HepG2 (cell line): ENCODE data around the gene PTAFR. TPM values are rescaled to one million over a fixed set of nuclear protein-coding genes. Genes with fewer than 3 reads are reported as not detected.

ENCODE experiments used
- ATAC-seq: fragments of 200-7000 bp; cut with Tn5 transposase; 3 replicates; pipeline ENCODE4 v1.9.1; 2020; ENCODE audit warnings: mild to moderate bottlenecking, moderate library complexity
- BruUV-seq: library from RNA; stranded (reverse); fragments of 400-500 nt; replicated peaks from 2 replicates; lab custom pipeline; 2021; lab: Mats Ljungman, UMichigan
- CTCF ChIA-PET: fragments of 300-600 bp; formaldehyde crosslinking; extraction: SDS; loops from one replicate; lab custom pipeline; 2021; ENCODE audit warnings: low total read pairs, inconsistent platforms, low intra/inter-chr PET ratio; lab: Yijun Ruan, JAX
- POLR2A ChIA-PET: fragments of 350-600 bp; sonication (Branson Sonifier 250); formaldehyde crosslinking; loops from one replicate; lab custom pipeline; 2020; ENCODE audit warnings: antibody characterized with exemption, inconsistent platforms; lab: Yijun Ruan, JAX
- DNase-seq: peaks from one replicate; pipeline ENCODE4 v3.0.0-alpha.2; 2015; ENCODE audit warnings: low spot score
- FAIRE-seq: peaks from 3 replicates; lab custom pipeline; 2011; peaks lifted over from hg19 to GRCh38; lab: Jason Lieb, UNC
- H2AFZ ChIP-seq: one replicate; pipeline ENCODE4 v1.6.1; 2011; ENCODE audit warnings: low read length, inconsistent platforms
- H3K27ac ChIP-seq: fragments of 300-600 bp; 3 replicates; pipeline ENCODE4 v1.8.0; 2011; ENCODE audit warnings: mixed run types, mild to moderate bottlenecking, mixed read lengths, low read length, inconsistent platforms; ENCODE audit not compliant: insufficient read depth; ENCODE audit errors: extremely low read length
- H3K27me3 ChIP-seq, 2 experiments: fragments of 200-600 bp in 1 of 2; 2 replicates in 1 of 2; 3 replicates in 1 of 2; pipeline versions ENCODE4 v1.6.0 to v1.8.0; 2011; ENCODE audit warnings: low read length in 2 of 2, mild to moderate bottlenecking in 2 of 2, moderate library complexity in 2 of 2, inconsistent platforms in 1 of 2; ENCODE audit not compliant: insufficient read depth in 2 of 2, control insufficient read depth in 1 of 2
- H3K36me3 ChIP-seq, 2 experiments: fragments of 200-600 bp in 1 of 2; replicated peaks in 1 of 2; 2 replicates in 1 of 2; 3 replicates in 1 of 2; pipeline versions ENCODE4 v1.5.1 to v1.8.0; 2011; ENCODE audit warnings: low read length in 2 of 2, inconsistent platforms in 1 of 2; ENCODE audit not compliant: insufficient read depth in 2 of 2, control insufficient read depth in 1 of 2
- H3K4me1 ChIP-seq: 2 replicates; pipeline ENCODE4 v1.5.1; 2012; ENCODE audit warnings: low read length, inconsistent platforms; ENCODE audit not compliant: insufficient read depth
- H3K4me2 ChIP-seq: 2 replicates; pipeline ENCODE4 v1.6.0; 2011; ENCODE audit warnings: low read depth, low read length, inconsistent platforms
- H3K4me3 ChIP-seq, 3 experiments: fragments of 200-600 bp in 1 of 3; sonication (generic), shearing (Covaris generic) in 1 of 3; replicated peaks in 1 of 3; 2 replicates each; pipeline ENCODE4 v1.5.1; 2011 to 2016; ENCODE audit warnings: low read length in 3 of 3, inconsistent platforms in 2 of 3, low read depth in 2 of 3, mild to moderate bottlenecking in 2 of 3, control low read depth in 1 of 3, mixed read lengths in 1 of 3; ENCODE audit not compliant: insufficient read depth in 1 of 3
- H3K79me2 ChIP-seq: one replicate; pipeline ENCODE4 v1.6.1; 2011; ENCODE audit warnings: low read length, inconsistent platforms; ENCODE audit not compliant: insufficient read depth
- H3K9ac ChIP-seq: 2 replicates; pipeline ENCODE4 v1.6.0; 2011; ENCODE audit warnings: mild to moderate bottlenecking, low read depth, low read length, inconsistent platforms; ENCODE audit not compliant: insufficient read depth
- H3K9me3 ChIP-seq: 2 replicates; pipeline ENCODE4 v1.5.1; 2012; ENCODE audit warnings: mild to moderate bottlenecking, low read length
- H4K20me1 ChIP-seq: 2 replicates; pipeline ENCODE4 v1.6.0; 2011; ENCODE audit warnings: inconsistent platforms, mild to moderate bottlenecking, low read length, moderate library complexity; ENCODE audit not compliant: insufficient read depth
- EZH2 ChIP-seq: conservative IDR thresholded peaks from 2 replicates; pipeline ENCODE4 v1.6.1; 2012; ENCODE audit warnings: mild to moderate bottlenecking, low read depth, low read length, moderate library complexity
- MBD4 ChIP-seq: IDR thresholded peaks from 2 replicates; pipeline ENCODE4 v1.6.1; 2012; ENCODE audit warnings: low read length, inconsistent platforms, borderline replicate concordance
- RAD21 ChIP-seq: fragments of 450-650 bp; formaldehyde crosslinking; IDR thresholded peaks from 2 replicates; pipeline ENCODE4 v1.5.0; 2020; ENCODE audit warnings: mild to moderate bottlenecking
- REPIN1 ChIP-seq: sonication (generic); formaldehyde crosslinking; IDR thresholded peaks from 2 replicates; pipeline ENCODE4 v1.8.0; 2022; ENCODE audit warnings: missing genetic modification reagents, low read depth, mild to moderate bottlenecking, borderline replicate concordance
- ZNF317 ChIP-seq: sonication (generic); formaldehyde crosslinking; IDR thresholded peaks from 2 replicates; pipeline ENCODE4 v1.5.0; 2020; ENCODE audit warnings: mild to moderate bottlenecking, missing genetic modification reagents
- ZNF441 ChIP-seq: sonication (generic); formaldehyde crosslinking; IDR thresholded peaks from 2 replicates; pipeline ENCODE4 v1.7.0; 2021; ENCODE audit warnings: missing genetic modification reagents, borderline replicate concordance
- WGBS: methylation state at CpG from one replicate; pipeline ENCODE4 v1.1.6; 2017; ENCODE audit warnings: low lambda C conversion rate; 5-methylcytosine and 5-hydroxymethylcytosine counted together
- in situ Hi-C: cut with HindIII; loops from 2 replicates; pipeline ENCODE4 v1.10.0; 2017; ENCODE audit warnings: low pct_unique_long_range_greater_than_20kb; ENCODE audit not compliant: extremely low pct_ligation_motif_present
- intact Hi-C: fragments of 100-400 bp; cut with micrococcal nuclease; formaldehyde crosslinking; loops from one replicate; pipeline ENCODE4 v1.10.0; 2022; ENCODE audit not compliant: unreplicated experiment
- polyA plus RNA-seq, 8 experiments: library from polyadenylated mRNA; depleted of rRNA in 3 of 8; stranded (reverse) in 7 of 8; unstranded in 1 of 8; fragments of >200 nt; fragmentation: Illumina TruSeq in 4 of 8; extraction: Trizol in 4 of 8; gene quantifications; 2 replicates each; pipeline versions ENCODE4 v1.2.1 to v1.2.3, GENCODE V29; 2011 to 2016; ENCODE audit warnings: low read depth in 4 of 8, missing spikeins in 1 of 8, mixed read lengths in 1 of 8; ENCODE audit not compliant: insufficient read depth in 1 of 8
- total RNA-seq, 5 experiments: library from RNA; depleted of rRNA; stranded (reverse); fragments of >200 nt; fragmentation: Illumina TruSeq; extraction: Trizol; gene quantifications; 2 replicates each; pipeline ENCODE4 v1.2.3, GENCODE V29; 2016; ENCODE audit warnings: low read depth in 1 of 5
- TF ChIP-seq, protein P1 (sequence below), 2 experiments: fragments of 450-650 bp in 1 of 2; sonication (generic) in 1 of 2; formaldehyde crosslinking in 1 of 2; IDR thresholded peaks; 2 replicates each; pipeline versions ENCODE4 v1.6.1 to v1.8.0; 2016 to 2022; ENCODE audit warnings: antibody characterized with exemption in 1 of 2, mild to moderate bottlenecking in 1 of 2, missing genetic modification reagents in 1 of 2
- TF ChIP-seq, protein P2 (sequence below): sonication (generic); formaldehyde crosslinking; IDR thresholded peaks from 2 replicates; pipeline ENCODE4 v1.4.0; 2020; ENCODE audit warnings: low read depth, missing genetic modification reagents
- TF ChIP-seq, protein P3 (sequence below): sonication (generic); formaldehyde crosslinking; IDR thresholded peaks from 2 replicates; pipeline ENCODE4 v1.8.1; 2023; ENCODE audit warnings: mild to moderate bottlenecking, moderate library complexity, missing genetic modification reagents

Gene PTAFR
- total and polyA plus RNA-seq, 2 of the 13 experiments (the other 11 are each of a cell fraction or from before 2014, with no cell fraction given) = 0.27 to 24.0 TPM

DNA sequence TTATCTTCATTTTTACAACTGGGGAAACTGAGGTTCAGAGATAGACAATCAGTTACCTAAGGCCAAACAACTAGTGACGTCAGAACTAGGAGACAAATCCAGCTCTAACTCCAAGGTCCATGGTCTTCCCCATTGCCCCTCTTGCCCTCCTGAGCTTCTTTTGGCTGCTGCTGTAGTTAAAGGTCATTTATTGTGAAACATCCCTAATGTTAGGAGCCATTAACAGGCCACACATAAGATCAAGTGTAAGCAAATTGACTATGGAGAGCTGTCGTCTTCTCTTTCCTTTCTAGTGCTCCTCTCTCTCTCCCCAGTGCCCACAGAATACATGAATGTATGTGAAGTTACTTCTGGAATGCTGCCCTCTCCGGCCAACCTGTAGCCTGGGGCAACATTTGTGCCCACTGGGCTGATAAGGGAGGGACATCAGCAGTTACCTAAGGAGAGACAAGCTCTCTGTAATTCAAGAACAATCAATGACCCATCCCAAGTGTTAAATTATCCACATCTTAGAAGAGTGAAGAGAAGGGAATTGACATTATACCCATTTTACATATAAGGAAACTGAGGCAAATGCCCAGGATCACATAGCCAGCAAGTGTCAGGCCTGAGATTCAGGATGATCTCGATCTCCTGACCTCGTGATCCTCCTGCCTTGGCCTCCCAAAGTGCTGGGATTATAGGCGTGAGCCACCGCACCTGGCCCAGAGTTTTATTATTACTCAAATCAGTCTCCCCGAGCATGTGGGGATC lies 40.1 kb downstream of the PTAFR start:
- H3K9ac ChIP-seq = no peak overlapping the region
- TF ChIP-seq RAD21 (CRISPR knock-in tag) (no peak), MBD4 (no peak), EZH2 (no peak), ZNF317 (CRISPR knock-in tag) (no peak), ZNF441 (no peak), REPIN1 (CRISPR knock-in tag) (no peak)
- TF ChIP-seq, protein P1, sequence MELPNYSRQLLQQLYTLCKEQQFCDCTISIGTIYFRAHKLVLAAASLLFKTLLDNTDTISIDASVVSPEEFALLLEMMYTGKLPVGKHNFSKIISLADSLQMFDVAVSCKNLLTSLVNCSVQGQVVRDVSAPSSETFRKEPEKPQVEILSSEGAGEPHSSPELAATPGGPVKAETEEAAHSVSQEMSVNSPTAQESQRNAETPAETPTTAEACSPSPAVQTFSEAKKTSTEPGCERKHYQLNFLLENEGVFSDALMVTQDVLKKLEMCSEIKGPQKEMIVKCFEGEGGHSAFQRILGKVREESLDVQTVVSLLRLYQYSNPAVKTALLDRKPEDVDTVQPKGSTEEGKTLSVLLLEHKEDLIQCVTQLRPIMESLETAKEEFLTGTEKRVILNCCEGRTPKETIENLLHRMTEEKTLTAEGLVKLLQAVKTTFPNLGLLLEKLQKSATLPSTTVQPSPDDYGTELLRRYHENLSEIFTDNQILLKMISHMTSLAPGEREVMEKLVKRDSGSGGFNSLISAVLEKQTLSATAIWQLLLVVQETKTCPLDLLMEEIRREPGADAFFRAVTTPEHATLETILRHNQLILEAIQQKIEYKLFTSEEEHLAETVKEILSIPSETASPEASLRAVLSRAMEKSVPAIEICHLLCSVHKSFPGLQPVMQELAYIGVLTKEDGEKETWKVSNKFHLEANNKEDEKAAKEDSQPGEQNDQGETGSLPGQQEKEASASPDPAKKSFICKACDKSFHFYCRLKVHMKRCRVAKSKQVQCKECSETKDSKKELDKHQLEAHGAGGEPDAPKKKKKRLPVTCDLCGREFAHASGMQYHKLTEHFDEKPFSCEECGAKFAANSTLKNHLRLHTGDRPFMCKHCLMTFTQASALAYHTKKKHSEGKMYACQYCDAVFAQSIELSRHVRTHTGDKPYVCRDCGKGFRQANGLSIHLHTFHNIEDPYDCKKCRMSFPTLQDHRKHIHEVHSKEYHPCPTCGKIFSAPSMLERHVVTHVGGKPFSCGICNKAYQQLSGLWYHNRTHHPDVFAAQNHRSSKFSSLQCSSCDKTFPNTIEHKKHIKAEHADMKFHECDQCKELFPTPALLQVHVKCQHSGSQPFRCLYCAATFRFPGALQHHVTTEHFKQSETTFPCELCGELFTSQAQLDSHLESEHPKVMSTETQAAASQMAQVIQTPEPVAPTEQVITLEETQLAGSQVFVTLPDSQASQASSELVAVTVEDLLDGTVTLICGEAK (IDR thresholded peaks at IDR 0.05) = no peak
- TF ChIP-seq, protein P1 (CRISPR knock-in tag; IDR thresholded peaks at IDR 0.05) = no peak
- TF ChIP-seq, protein P2, sequence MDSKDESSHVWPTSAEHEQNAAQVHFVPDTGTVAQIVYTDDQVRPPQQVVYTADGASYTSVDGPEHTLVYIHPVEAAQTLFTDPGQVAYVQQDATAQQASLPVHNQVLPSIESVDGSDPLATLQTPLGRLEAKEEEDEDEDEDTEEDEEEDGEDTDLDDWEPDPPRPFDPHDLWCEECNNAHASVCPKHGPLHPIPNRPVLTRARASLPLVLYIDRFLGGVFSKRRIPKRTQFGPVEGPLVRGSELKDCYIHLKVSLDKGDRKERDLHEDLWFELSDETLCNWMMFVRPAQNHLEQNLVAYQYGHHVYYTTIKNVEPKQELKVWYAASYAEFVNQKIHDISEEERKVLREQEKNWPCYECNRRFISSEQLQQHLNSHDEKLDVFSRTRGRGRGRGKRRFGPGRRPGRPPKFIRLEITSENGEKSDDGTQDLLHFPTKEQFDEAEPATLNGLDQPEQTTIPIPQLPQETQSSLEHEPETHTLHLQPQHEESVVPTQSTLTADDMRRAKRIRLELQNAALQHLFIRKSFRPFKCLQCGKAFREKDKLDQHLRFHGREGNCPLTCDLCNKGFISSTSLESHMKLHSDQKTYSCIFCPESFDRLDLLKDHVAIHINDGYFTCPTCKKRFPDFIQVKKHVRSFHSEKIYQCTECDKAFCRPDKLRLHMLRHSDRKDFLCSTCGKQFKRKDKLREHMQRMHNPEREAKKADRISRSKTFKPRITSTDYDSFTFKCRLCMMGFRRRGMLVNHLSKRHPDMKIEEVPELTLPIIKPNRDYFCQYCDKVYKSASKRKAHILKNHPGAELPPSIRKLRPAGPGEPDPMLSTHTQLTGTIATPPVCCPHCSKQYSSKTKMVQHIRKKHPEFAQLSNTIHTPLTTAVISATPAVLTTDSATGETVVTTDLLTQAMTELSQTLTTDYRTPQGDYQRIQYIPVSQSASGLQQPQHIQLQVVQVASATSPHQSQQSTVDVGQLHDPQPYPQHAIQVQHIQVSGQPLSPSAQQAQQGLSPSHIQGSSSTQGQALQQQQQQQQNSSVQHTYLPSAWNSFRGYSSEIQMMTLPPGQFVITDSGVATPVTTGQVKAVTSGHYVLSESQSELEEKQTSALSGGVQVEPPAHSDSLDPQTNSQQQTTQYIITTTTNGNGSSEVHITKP (CRISPR knock-in tag) = no peak
- TF ChIP-seq, protein P3, sequence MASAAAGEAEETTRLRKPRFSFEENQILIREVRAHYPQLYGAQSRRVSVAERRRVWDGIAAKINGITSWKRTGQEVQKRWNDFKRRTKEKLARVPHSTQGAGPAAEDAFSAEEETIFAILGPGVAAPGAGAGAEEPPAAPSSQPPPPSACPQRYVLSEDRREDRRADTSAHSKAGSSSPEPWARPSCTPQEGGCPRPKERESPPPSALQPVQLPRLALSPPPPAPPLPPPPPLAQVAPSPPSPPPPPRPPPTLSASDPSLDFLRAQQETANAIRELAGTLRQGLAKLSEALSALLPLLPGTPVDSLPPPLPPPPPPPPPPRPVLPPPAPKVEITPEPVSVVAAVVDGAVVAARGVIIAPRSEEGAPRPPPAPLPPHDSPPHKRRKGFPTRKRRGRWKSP (CRISPR knock-in tag) = no peak

More for the DNA sequence above, 40.1 kb downstream of the PTAFR start:
- peaks cover 22% of the 10 kb centered on the region for H3K4me1 ChIP-seq
- no peak overlapping the region for H3K27ac ChIP-seq
- in situ Hi-C loops (no loop called here), intact Hi-C loops (no loop called here)
- no peak overlapping the region for H3K4me3 ChIP-seq
- peaks cover 3 to 11% of the 10 kb centered on the region in 2 experiments; a peak in 3 of 5 replicates for H3K27me3 ChIP-seq
- CTCF ChIA-PET = no interaction called here
- no peak for DNase-seq
- H3K36me3 ChIP-seq = no peaks in the 10 kb centered on the region
- no peak overlapping the region for H2AFZ ChIP-seq
- no peaks in the 10 kb centered on the region for H3K9me3 ChIP-seq
- no peaks in the 10 kb centered on the region for H4K20me1 ChIP-seq
- no peaks in the 10 kb centered on the region for H3K79me2 ChIP-seq
- ATAC-seq = no peak
- WGBS = 36% methylated on average over 6 of the region's 8 CpGs
- BruUV-seq = no TSS peak
- no peak overlapping the region for H3K4me2 ChIP-seq
- FAIRE-seq = no peak
- POLR2A ChIA-PET = interaction anchor here (1.4 kb wide), 1 partner anchor 17 kb away, joined by 6 read pairs; no protein-coding TSS in a partner anchor
